ENCODE measurements around the gene ARHGAP24. TPM values are rescaled to one million over a fixed set of nuclear protein-coding genes. Genes with fewer than 3 reads are reported as not detected.

ARHGAP24 gene
- total RNA-seq, 1 experiment from 2014 or later: 1.3 TPM

GRCh38 chr4:85508654-85509053 lies 33.7 kb downstream of the ARHGAP24 start:
- Histone ChIP-seq H3K9me2 (ENCODE audit: insufficient read depth) (no peaks in the 10 kb centered on the region), H3K36me3 (ENCODE audit: control insufficient read depth in 1 of 2, insufficient read depth in 2 of 2, low read length in 2 of 2) (no peaks in the 10 kb centered on the region), H4K20me1 (ENCODE audit: insufficient read depth) (no peaks in the 10 kb centered on the region), H3K27me3 (ENCODE audit: insufficient read depth, low read length) (no peaks in the 10 kb centered on the region), H3K9me3 (ENCODE audit: control insufficient read depth in 1 of 2, insufficient read depth in 1 of 2, low read depth in 1 of 2, low read length in 2 of 2) (no peaks in the 10 kb centered on the region), H3K27ac (ENCODE audit: low read depth, low read length) (no peak overlapping the region), H3K4me2 (ENCODE audit: low read length) (no peak overlapping the region), H3K4me1 (ENCODE audit: control insufficient read depth in 1 of 2, insufficient read depth in 2 of 2, low read length in 2 of 2) (no peaks in the 10 kb centered on the region), H3K4me3 (replicated peaks in 1 of 2; ENCODE audit: low read depth in 1 of 2, low read length in 2 of 2) (no peak overlapping the region), H2AFZ (ENCODE audit: low read depth, low read length, poor library complexity, severe bottlenecking) (no peak overlapping the region), H3K9ac (ENCODE audit: low read length) (no peak overlapping the region), H3K79me2 (ENCODE audit: insufficient read depth, low read length) (no peaks in the 10 kb centered on the region)
- intact Hi-C loops (cut with micrococcal nuclease): no loop called here
- BruUV-seq (replicated peaks): no TSS peak
- ChIA-PET CTCF (no interaction called here), POLR2A (no interaction called here), RAD21 (ENCODE audit: low non-redundant PET in 1 of 2, low total read pairs in 2 of 2, uncharacterized antibody in 2 of 2, unreplicated experiment in 2 of 2) (no interaction called here)
- no peak for ATAC-seq
- no peak for DNase-seq (ENCODE audit: low read depth, low spot score)
- TF ChIP-seq, protein P1, sequence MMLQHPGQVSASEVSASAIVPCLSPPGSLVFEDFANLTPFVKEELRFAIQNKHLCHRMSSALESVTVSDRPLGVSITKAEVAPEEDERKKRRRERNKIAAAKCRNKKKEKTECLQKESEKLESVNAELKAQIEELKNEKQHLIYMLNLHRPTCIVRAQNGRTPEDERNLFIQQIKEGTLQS (IDR thresholded peaks at IDR 0.05): no peak
- TF ChIP-seq EZH2phosphoT487 (IDR thresholded peaks at IDR 0.05; ENCODE audit: borderline replicate concordance) (no peak), SP1 (IDR thresholded peaks at IDR 0.05; ENCODE audit: low read depth) (no peak), YY1 (IDR thresholded peaks at IDR 0.05; ENCODE audit: extremely low read depth, insufficient replicate concordance, low read depth, low read length) (no peak), CBX3 (IDR thresholded peaks at IDR 0.05; ENCODE audit: low read depth) (no peak), ZNF274 (IDR thresholded peaks at IDR 0.05; ENCODE audit: low read depth, low read length) (no peak), RAD21 (IDR thresholded peaks at IDR 0.05; ENCODE audit: low read depth) (no peak), ELF1 (IDR thresholded peaks at IDR 0.05; ENCODE audit: borderline replicate concordance, low read depth) (no peak), JUND (IDR thresholded peaks at IDR 0.05) (no peak), ZFX (IDR thresholded peaks at IDR 0.05) (no peak), CEBPB (IDR thresholded peaks at IDR 0.05; ENCODE audit: low read depth) (no peak), FOSL1 (IDR thresholded peaks at IDR 0.05; ENCODE audit: low read depth) (no peak), TCF7L2 (IDR thresholded peaks at IDR 0.05; ENCODE audit: borderline replicate concordance, extremely low read depth, insufficient read depth, insufficient read length) (no peak), REST (IDR thresholded peaks at IDR 0.05; ENCODE audit: low read depth) (no peak), SIN3A (IDR thresholded peaks at IDR 0.05; ENCODE audit: low read depth) (no peak), MAX (IDR thresholded peaks at IDR 0.05) (no peak), SRF (IDR thresholded peaks at IDR 0.05; ENCODE audit: low read depth) (no peak), POLR2AphosphoS5 (IDR thresholded peaks at IDR 0.05; ENCODE audit: low read depth, low read length) (no peak)
- TF ChIP-seq, protein P2, sequence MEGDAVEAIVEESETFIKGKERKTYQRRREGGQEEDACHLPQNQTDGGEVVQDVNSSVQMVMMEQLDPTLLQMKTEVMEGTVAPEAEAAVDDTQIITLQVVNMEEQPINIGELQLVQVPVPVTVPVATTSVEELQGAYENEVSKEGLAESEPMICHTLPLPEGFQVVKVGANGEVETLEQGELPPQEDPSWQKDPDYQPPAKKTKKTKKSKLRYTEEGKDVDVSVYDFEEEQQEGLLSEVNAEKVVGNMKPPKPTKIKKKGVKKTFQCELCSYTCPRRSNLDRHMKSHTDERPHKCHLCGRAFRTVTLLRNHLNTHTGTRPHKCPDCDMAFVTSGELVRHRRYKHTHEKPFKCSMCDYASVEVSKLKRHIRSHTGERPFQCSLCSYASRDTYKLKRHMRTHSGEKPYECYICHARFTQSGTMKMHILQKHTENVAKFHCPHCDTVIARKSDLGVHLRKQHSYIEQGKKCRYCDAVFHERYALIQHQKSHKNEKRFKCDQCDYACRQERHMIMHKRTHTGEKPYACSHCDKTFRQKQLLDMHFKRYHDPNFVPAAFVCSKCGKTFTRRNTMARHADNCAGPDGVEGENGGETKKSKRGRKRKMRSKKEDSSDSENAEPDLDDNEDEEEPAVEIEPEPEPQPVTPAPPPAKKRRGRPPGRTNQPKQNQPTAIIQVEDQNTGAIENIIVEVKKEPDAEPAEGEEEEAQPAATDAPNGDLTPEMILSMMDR (IDR thresholded peaks at IDR 0.05 in 2 of 3, conservative IDR thresholded peaks at IDR 0.05 in 1 of 3; ENCODE audit: borderline replicate concordance in 1 of 3, insufficient read depth in 1 of 3, low read depth in 2 of 3, low read length in 2 of 3): no peak
- TF ChIP-seq, protein P3, sequence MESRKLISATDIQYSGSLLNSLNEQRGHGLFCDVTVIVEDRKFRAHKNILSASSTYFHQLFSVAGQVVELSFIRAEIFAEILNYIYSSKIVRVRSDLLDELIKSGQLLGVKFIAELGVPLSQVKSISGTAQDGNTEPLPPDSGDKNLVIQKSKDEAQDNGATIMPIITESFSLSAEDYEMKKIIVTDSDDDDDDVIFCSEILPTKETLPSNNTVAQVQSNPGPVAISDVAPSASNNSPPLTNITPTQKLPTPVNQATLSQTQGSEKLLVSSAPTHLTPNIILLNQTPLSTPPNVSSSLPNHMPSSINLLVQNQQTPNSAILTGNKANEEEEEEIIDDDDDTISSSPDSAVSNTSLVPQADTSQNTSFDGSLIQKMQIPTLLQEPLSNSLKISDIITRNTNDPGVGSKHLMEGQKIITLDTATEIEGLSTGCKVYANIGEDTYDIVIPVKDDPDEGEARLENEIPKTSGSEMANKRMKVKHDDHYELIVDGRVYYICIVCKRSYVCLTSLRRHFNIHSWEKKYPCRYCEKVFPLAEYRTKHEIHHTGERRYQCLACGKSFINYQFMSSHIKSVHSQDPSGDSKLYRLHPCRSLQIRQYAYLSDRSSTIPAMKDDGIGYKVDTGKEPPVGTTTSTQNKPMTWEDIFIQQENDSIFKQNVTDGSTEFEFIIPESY (IDR thresholded peaks at IDR 0.05; ENCODE audit: extremely low read depth, insufficient replicate concordance, low read length): no peak
